ENCODE measurements around the gene NDP. TPM values are rescaled to one million over a fixed set of nuclear protein-coding genes. Genes with fewer than 3 reads are reported as not detected.

Gene NDP
- total RNA-seq, 1 experiment from 2014 or later, result 0.28 TPM

- POLR2A ChIA-PET, result no interaction called here
- Mint-ChIP-seq H3K4me1 (peaks cover 14% of the 10 kb centered on the region), H3K9me3 (no peaks in the 10 kb centered on the region), H3K4me3 (no peak overlapping the region), H3K36me3 (no peaks in the 10 kb centered on the region), H3K27ac (no peak overlapping the region), H3K27me3 (ENCODE audit: low read depth) (peaks cover 4% of the 10 kb centered on the region)
- DNase-seq (ENCODE audit: low spot score) (peak; percentile 63), ATAC-seq (peak; percentile 95)
- no peak for TF ChIP-seq RORB (CRISPR knock-in tag; IDR thresholded peaks at IDR 0.05)
- no peak for TF ChIP-seq ATF1 (CRISPR knock-in tag; IDR thresholded peaks at IDR 0.05)
- no peak for TF ChIP-seq SOX15 (CRISPR knock-in tag; IDR thresholded peaks at IDR 0.05)
- TF ChIP-seq ARID4B (CRISPR knock-in tag; IDR thresholded peaks at IDR 0.05; ENCODE audit: borderline replicate concordance), result no peak
- no peak for TF ChIP-seq ETV6 (CRISPR knock-in tag; IDR thresholded peaks at IDR 0.05)
- no peak for TF ChIP-seq MXD4 (CRISPR knock-in tag; IDR thresholded peaks at IDR 0.05; ENCODE audit: borderline replicate concordance)
- no peak for TF ChIP-seq CTCF (IDR thresholded peaks at IDR 0.05)
- no peak for TF ChIP-seq AR (CRISPR knock-in tag; IDR thresholded peaks at IDR 0.05)
- peak; percentile 50 for TF ChIP-seq ZNF121 (CRISPR knock-in tag; IDR thresholded peaks at IDR 0.05)
- TF ChIP-seq TEAD1 (CRISPR knock-in tag; IDR thresholded peaks at IDR 0.05), result peak; percentile 66; the same call in 1 of the 2 replicates
- no peak for TF ChIP-seq NR1H2 (CRISPR knock-in tag; IDR thresholded peaks at IDR 0.05)
- TF ChIP-seq ZNF425 (CRISPR knock-in tag; conservative IDR thresholded peaks at IDR 0.05), result no peak
- CTCF ChIA-PET, result interaction anchor here (0.6 to 1.5 kb wide), 4 partner anchors 9 to 923 kb away, joined by 3 to 7 read pairs (median 4); partner anchors contain the start of gene KDM6A
These were observed 23.5 kb downstream of the NDP start for GRCh38 chrX:43949669-43950068.

- Mint-ChIP-seq H3K36me3 (no peaks in the 10 kb centered on the region), H3K4me3 (no peak overlapping the region), H3K4me1 (peaks cover 20% of the 10 kb centered on the region), H3K27ac (peak overlapping the region; percentile 63; the same call in 1 of the 2 replicates), H3K9me3 (no peaks in the 10 kb centered on the region), H3K27me3 (ENCODE audit: low read depth) (no peaks in the 10 kb centered on the region)
- ChIA-PET POLR2A (interaction anchor here (0.6 kb wide), 1 partner anchor 41 kb away, joined by 5 read pairs; no protein-coding TSS in a partner anchor), CTCF (interaction anchor here (2.3 kb wide), 1 partner anchor 127 kb away, joined by 11 read pairs; no protein-coding TSS in a partner anchor)
- ATAC-seq (peak; percentile 69), DNase-seq (ENCODE audit: low spot score) (no peak)
- TF ChIP-seq E2F5 (CRISPR knock-in tag; IDR thresholded peaks at IDR 0.05) (no peak), AFF4 (CRISPR knock-in tag; IDR thresholded peaks at IDR 0.05; ENCODE audit: borderline replicate concordance) (no peak), ZNF121 (CRISPR knock-in tag; IDR thresholded peaks at IDR 0.05) (no peak), PRRX2 (CRISPR knock-in tag; IDR thresholded peaks at IDR 0.05) (no peak), HMGXB4 (CRISPR knock-in tag; IDR thresholded peaks at IDR 0.05) (no peak)
These were observed 32.2 kb downstream of the NDP start for GRCh38 chrX:43940816-43941474.

Measured in WTC11 (cell line).